ENCODE measurements around the gene TTC39A. TPM values are rescaled to one million over a fixed set of nuclear protein-coding genes. Genes with fewer than 3 reads are reported as not detected.

TTC39A gene
- total RNA-seq, 1 experiment from 2014 or later: 15.4 TPM

DNA sequence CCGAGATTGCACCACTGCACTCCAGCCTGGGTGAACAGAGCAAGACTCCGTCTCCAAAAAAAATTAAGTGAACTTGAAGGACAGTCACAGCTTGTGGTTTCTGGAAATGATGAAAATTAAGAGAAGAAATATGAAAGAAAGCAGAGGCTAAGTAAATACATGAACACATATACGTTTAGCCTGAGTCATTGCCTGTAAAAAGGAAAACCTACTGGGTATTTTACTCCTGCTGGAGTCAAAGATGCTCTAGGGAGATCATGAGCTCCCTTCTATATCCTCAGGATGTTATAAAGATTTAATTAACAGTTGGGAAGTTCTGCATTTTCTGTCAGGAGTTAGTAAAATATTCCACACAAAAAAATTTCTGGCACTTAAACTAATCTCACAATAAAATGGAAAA, 43.5 kb upstream of the TTC39A start:
- no peak overlapping the region for H3K9ac ChIP-seq (ENCODE audit: low read length)
- no peaks in the 10 kb centered on the region for H3K79me2 ChIP-seq (ENCODE audit: insufficient read depth, low read length)
- H3K4me3 ChIP-seq (replicated peaks in 1 of 2; ENCODE audit: low read depth in 1 of 2, low read length in 2 of 2): no peak overlapping the region
- no peaks in the 10 kb centered on the region for H3K9me3 ChIP-seq (ENCODE audit: control insufficient read depth in 1 of 2, insufficient read depth in 1 of 2, low read depth in 1 of 2, low read length in 2 of 2)
- no peak overlapping the region for H2AFZ ChIP-seq (ENCODE audit: low read depth, low read length, poor library complexity, severe bottlenecking)
- ChIA-PET POLR2A (no interaction called here), CTCF (no interaction called here), RAD21 (ENCODE audit: low non-redundant PET in 1 of 2, low total read pairs in 2 of 2, uncharacterized antibody in 2 of 2, unreplicated experiment in 2 of 2) (no interaction called here)
- BruUV-seq (replicated peaks): no TSS peak
- H4K20me1 ChIP-seq (ENCODE audit: insufficient read depth): no peaks in the 10 kb centered on the region
- ATAC-seq: no peak
- H3K27ac ChIP-seq (ENCODE audit: low read depth, low read length): no peak overlapping the region
- TF ChIP-seq, protein P1, sequence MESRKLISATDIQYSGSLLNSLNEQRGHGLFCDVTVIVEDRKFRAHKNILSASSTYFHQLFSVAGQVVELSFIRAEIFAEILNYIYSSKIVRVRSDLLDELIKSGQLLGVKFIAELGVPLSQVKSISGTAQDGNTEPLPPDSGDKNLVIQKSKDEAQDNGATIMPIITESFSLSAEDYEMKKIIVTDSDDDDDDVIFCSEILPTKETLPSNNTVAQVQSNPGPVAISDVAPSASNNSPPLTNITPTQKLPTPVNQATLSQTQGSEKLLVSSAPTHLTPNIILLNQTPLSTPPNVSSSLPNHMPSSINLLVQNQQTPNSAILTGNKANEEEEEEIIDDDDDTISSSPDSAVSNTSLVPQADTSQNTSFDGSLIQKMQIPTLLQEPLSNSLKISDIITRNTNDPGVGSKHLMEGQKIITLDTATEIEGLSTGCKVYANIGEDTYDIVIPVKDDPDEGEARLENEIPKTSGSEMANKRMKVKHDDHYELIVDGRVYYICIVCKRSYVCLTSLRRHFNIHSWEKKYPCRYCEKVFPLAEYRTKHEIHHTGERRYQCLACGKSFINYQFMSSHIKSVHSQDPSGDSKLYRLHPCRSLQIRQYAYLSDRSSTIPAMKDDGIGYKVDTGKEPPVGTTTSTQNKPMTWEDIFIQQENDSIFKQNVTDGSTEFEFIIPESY (IDR thresholded peaks at IDR 0.05; ENCODE audit: extremely low read depth, insufficient replicate concordance, low read length): no peak
- TF ChIP-seq RAD21 (IDR thresholded peaks at IDR 0.05; ENCODE audit: low read depth) (no peak), SIN3A (IDR thresholded peaks at IDR 0.05; ENCODE audit: low read depth) (no peak), ZNF274 (IDR thresholded peaks at IDR 0.05; ENCODE audit: low read depth, low read length) (no peak), POLR2A (IDR thresholded peaks at IDR 0.05; ENCODE audit: borderline replicate concordance, extremely low read depth, insufficient read depth, insufficient read length) (no peak), JUND (IDR thresholded peaks at IDR 0.05) (no peak), EZH2 (IDR thresholded peaks at IDR 0.05) (no peak), FOSL1 (IDR thresholded peaks at IDR 0.05; ENCODE audit: low read depth) (no peak), CBX3 (IDR thresholded peaks at IDR 0.05; ENCODE audit: low read depth) (no peak), TCF7L2 (IDR thresholded peaks at IDR 0.05; ENCODE audit: borderline replicate concordance, extremely low read depth, insufficient read depth, insufficient read length) (no peak), CEBPB (IDR thresholded peaks at IDR 0.05; ENCODE audit: low read depth) (no peak), SRF (IDR thresholded peaks at IDR 0.05; ENCODE audit: low read depth) (no peak), EZH2phosphoT487 (IDR thresholded peaks at IDR 0.05; ENCODE audit: borderline replicate concordance) (no peak), ZFX (IDR thresholded peaks at IDR 0.05) (no peak)
- TF ChIP-seq, protein P2, sequence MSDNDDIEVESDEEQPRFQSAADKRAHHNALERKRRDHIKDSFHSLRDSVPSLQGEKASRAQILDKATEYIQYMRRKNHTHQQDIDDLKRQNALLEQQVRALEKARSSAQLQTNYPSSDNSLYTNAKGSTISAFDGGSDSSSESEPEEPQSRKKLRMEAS (IDR thresholded peaks at IDR 0.05): no peak
- TF ChIP-seq, protein P3, sequence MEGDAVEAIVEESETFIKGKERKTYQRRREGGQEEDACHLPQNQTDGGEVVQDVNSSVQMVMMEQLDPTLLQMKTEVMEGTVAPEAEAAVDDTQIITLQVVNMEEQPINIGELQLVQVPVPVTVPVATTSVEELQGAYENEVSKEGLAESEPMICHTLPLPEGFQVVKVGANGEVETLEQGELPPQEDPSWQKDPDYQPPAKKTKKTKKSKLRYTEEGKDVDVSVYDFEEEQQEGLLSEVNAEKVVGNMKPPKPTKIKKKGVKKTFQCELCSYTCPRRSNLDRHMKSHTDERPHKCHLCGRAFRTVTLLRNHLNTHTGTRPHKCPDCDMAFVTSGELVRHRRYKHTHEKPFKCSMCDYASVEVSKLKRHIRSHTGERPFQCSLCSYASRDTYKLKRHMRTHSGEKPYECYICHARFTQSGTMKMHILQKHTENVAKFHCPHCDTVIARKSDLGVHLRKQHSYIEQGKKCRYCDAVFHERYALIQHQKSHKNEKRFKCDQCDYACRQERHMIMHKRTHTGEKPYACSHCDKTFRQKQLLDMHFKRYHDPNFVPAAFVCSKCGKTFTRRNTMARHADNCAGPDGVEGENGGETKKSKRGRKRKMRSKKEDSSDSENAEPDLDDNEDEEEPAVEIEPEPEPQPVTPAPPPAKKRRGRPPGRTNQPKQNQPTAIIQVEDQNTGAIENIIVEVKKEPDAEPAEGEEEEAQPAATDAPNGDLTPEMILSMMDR (IDR thresholded peaks at IDR 0.05 in 2 of 3, conservative IDR thresholded peaks at IDR 0.05 in 1 of 3; ENCODE audit: borderline replicate concordance in 1 of 3, insufficient read depth in 1 of 3, low read depth in 2 of 3, low read length in 2 of 3): no peak
- TF ChIP-seq, protein P4, sequence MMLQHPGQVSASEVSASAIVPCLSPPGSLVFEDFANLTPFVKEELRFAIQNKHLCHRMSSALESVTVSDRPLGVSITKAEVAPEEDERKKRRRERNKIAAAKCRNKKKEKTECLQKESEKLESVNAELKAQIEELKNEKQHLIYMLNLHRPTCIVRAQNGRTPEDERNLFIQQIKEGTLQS (IDR thresholded peaks at IDR 0.05): no peak
- no peak for DNase-seq (ENCODE audit: low read depth, low spot score)
- no peaks in the 10 kb centered on the region for H3K36me3 ChIP-seq (ENCODE audit: control insufficient read depth in 1 of 2, insufficient read depth in 2 of 2, low read length in 2 of 2)
- H3K4me1 ChIP-seq (ENCODE audit: control insufficient read depth in 1 of 2, insufficient read depth in 2 of 2, low read length in 2 of 2): 0 out of 4 replicates have a peak, but pooled peaks cover 0 to 3% of the 10 kb centered on the region in 2 experiments
- H3K9me2 ChIP-seq (ENCODE audit: insufficient read depth): no peaks in the 10 kb centered on the region
- H3K27me3 ChIP-seq (ENCODE audit: insufficient read depth, low read length): no peaks in the 10 kb centered on the region
- intact Hi-C loops (cut with micrococcal nuclease): no loop called here
- H3K4me2 ChIP-seq (ENCODE audit: low read length): no peak overlapping the region
